ENCODE measurements around the gene HES7.

- TF ChIP-seq, protein P1, sequence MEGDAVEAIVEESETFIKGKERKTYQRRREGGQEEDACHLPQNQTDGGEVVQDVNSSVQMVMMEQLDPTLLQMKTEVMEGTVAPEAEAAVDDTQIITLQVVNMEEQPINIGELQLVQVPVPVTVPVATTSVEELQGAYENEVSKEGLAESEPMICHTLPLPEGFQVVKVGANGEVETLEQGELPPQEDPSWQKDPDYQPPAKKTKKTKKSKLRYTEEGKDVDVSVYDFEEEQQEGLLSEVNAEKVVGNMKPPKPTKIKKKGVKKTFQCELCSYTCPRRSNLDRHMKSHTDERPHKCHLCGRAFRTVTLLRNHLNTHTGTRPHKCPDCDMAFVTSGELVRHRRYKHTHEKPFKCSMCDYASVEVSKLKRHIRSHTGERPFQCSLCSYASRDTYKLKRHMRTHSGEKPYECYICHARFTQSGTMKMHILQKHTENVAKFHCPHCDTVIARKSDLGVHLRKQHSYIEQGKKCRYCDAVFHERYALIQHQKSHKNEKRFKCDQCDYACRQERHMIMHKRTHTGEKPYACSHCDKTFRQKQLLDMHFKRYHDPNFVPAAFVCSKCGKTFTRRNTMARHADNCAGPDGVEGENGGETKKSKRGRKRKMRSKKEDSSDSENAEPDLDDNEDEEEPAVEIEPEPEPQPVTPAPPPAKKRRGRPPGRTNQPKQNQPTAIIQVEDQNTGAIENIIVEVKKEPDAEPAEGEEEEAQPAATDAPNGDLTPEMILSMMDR (IDR thresholded peaks at IDR 0.05 in 8 of 11, conservative IDR thresholded peaks at IDR 0.05 in 3 of 11), result no peak
- peak in 2 of 3 donors; percentile 4 to 53 for TF ChIP-seq POLR2A (IDR thresholded peaks at IDR 0.05)
Observed at GRCh38 chr17:8151641-8152111, 27.8 kb upstream of the HES7 start.

Measured in spleen (tissue), 7 donors.